IPS-18c (cell line): ENCODE data around the gene LHPP.

Experiments used
- H3K4me3 ChIP-seq: 2 replicates; pipeline ENCODE4 v1.7.0; 2013; ENCODE audit warnings: low read depth, mild to moderate bottlenecking, low read length, moderate library complexity; ENCODE audit not compliant: insufficient read depth
- H3K9me3 ChIP-seq: one replicate; pipeline ENCODE4 v1.6.1; 2013; ENCODE audit warnings: mild to moderate bottlenecking, low read length, moderate library complexity; ENCODE audit not compliant: control insufficient read depth, insufficient read depth

Gene LHPP

DNA sequence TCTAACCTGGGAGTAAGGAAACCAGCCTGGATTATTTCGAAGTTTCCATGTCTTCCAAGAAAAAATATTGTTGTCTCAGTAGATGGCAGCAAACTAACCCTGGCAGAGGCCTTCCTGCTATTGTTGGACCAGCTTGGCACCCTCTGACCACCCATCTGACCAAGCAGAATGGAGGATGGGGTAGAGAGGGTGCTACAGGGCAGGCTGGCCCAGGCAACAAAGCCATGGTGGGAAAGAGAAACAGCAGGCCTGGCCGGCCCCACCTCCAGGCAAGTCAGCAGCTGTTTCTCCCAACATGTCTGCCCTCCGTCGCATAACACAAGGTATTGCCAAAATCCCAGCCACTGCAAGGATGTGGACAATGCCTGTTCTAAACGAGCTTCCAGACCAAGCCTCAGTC is 187.6 kb downstream of the LHPP start:
- no peak overlapping the region for H3K4me3 ChIP-seq

GRCh38 chr10:124650263-124650662 is 188.6 kb downstream of the LHPP start:
- no peak overlapping the region for H3K4me3 ChIP-seq
- H3K9me3 ChIP-seq: no peaks in the 10 kb centered on the region

More for the DNA sequence above, 187.6 kb downstream of the LHPP start:
- no peaks in the 10 kb centered on the region for H3K9me3 ChIP-seq

DNA sequence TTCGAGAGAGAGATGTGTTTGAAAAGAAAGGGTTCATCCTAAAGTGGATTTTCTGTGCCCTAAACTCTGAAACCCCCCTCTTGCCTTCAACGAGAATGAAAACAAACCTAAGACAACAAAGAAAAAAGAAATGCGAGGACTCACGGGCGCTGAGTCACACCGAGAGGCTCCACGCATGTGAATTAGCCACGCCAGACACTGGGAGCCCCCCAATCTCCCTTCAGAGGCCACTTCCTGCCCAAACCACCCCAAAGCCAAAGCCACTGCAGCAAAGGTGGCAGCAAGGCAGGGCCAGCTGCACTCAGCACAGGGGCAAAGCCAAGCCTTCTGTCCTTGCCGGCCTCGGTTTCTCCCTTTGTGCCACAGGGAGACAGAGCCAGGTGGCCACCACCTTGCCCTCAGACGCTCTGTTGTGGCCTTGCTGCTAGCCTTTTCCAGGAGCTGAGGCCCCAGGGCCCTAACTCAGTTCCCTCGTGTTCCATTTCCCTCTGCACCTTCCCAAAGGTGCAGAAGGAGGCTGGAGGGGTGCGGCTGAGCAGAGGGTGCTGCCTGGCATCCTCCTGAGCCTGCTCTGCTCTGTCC is 189.3 kb downstream of the LHPP start:
- no peaks in the 10 kb centered on the region for H3K9me3 ChIP-seq
- H3K4me3 ChIP-seq: no peak overlapping the region

DNA sequence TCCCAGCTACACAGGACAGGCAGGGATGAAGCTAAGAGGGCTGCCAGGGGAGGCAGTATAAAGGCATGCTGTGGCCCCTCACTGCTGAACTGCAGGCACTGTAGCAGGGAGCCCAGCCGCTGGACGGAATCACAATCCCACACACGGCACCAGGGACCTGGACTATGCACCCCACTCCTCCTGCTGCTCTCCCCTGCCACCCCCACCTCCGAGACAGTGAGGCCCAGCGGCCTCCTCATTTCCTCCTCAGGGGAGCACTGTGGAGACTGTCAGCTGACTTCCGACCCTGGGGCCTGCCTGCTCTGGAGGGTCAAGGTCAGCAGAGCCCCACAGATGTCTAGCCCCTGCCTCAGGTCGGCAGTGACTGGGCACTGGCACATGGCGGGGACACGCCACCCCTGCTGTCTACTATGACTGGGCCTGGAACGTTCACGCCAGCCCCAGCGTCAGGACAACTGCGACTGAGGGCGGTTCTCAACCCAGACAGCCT is 189.8 kb downstream of the LHPP start:
- H3K4me3 ChIP-seq: no peak overlapping the region
- H3K9me3 ChIP-seq: no peaks in the 10 kb centered on the region

GRCh38 chr10:124652200-124652599 is 190.6 kb downstream of the LHPP start:
- no peak overlapping the region for H3K4me3 ChIP-seq
- H3K9me3 ChIP-seq: no peaks in the 10 kb centered on the region

- Histone ChIP-seq H3K9me3 (no peaks in the 10 kb centered on the region), H3K4me3 (no peak overlapping the region)
Measured at GRCh38 chr10:124652701-124653100, 191.1 kb downstream of the LHPP start.

DNA sequence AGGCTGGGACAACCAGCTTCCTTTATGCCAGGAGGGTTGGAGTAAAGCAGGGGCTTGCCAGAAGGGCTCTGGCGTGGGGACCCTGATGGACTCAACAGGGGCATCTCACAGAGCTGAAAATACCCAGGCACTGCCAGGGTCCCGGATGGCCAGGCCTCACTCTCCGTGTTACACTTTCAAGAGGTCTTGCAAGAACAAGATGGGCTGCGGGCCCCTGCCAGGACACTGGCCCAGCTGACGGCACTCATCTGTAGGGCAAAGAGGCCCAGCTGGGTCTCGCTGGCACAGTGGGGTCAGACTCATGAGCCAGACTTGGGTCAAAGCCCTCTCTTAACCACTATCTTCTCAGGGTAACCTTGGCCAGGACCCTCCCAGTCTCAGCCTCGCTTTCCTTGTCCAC is 191.7 kb downstream of the LHPP start:
- Histone ChIP-seq H3K9me3 (no peaks in the 10 kb centered on the region), H3K4me3 (no peak overlapping the region)

- no peaks in the 10 kb centered on the region for H3K9me3 ChIP-seq
Measured at GRCh38 chr10:124653811-124654651, 192.4 kb downstream of the LHPP start.

DNA sequence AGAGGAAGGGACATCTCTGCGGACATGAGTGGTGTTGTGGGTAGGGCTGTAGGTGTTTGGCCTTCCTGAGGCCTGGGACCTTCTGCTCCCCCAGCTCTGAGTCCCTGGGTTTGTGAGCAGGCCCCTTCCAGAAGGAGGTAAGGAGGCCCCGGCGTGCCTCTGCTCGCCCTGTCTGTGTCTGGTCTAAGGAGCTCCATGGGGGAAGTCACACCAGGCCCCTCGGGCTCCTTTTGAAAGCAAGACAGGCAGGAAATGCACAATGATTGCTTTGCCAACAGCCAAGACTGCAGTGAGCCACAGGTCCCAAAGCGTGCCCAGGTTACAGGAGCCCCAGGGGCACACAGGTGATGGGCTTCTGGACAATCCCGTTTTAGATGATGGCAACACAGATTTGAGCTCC is 193.1 kb downstream of the LHPP start:
- no peak overlapping the region for H3K4me3 ChIP-seq
- H3K9me3 ChIP-seq: no peaks in the 10 kb centered on the region

More at GRCh38 chr10:124653811-124654651, 192.4 kb downstream of the LHPP start:
- H3K4me3 ChIP-seq: no peak overlapping the region

DNA sequence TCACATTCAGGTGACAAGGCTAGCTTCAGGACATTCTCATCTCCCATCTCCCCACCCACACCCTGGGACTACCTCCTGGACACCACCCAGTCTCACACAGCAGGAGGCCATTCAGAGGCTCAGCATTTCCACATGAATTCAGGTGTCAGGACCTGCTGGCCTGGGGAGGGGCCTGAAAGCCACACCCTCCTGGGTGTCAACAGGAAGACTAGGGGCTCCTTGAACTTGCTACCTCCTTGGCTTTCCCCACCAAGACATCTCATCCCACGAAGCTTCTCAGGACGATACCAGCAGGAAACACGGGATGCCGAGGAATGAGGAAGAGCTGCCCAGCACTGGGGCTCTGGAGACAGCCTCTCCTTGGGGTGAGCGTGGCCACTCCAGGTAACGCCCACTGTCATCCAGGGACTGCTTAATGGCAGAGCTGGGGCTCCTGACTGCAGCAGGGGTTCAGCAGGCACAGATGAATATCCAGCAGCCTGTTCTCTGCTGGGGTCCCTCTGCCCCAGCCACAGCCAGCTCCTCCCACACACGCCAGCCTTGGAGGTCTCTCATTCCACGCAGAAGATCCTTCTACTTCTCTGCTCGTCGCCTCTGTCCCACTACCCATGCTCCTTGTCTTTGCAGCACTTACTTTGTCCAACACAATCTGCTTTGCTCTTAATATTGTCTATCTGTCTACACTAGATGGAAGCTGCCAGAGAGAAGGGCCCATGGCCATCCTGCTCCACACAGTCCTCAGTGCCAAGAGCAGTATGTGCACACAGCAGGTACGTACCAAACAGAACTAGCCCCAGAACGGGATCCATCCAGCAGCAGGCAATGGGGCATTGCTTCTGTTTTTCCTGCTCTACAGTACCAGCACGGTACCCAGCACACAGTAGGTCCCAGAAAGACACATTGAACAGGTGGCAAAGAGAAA is 193.8 kb downstream of the LHPP start:
- no peaks in the 10 kb centered on the region for H3K9me3 ChIP-seq
- H3K4me3 ChIP-seq: no peak overlapping the region

DNA sequence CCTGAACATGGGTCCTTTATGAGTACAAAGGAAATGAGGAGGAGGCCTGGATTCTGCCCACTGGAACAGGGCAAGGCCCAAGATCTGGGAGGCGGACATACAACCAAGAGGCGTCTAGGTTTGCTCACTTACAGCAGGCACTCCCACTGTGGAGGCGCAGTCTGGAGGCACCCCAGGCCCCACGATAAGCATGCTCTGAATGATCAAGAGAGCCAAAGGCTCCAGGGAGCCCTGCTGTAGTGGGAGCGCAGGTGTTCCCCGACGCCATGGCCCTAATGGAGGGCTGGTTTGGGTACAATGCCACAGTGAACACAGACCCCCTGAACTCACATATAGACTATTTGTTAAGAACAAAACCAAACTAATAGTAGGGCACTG is 194.5 kb downstream of the LHPP start:
- Histone ChIP-seq H3K9me3 (no peaks in the 10 kb centered on the region), H3K4me3 (no peak overlapping the region)

DNA sequence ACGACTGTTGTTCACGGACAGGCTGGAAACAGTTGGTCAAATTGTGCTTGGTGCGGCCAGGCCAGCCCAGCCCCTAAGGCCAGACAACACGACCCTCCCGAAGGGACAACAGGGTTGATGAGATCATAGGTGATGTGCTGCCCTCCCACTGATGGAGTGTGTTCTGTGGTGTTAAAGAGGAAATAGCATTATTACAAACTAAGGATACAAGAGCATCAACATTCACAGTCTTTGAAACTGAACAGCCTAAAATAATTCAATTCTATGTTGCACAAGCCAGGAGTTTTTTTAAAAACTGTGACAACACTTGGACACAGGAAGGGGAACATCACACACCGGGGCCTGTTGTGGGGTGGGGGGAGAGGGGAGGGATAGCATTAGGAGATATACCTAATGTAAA is 194.9 kb downstream of the LHPP start:
- H3K9me3 ChIP-seq: no peaks in the 10 kb centered on the region

GRCh38 chr10:124657806-124658205 is 196.2 kb downstream of the LHPP start:
- no peak overlapping the region for H3K4me3 ChIP-seq
- no peaks in the 10 kb centered on the region for H3K9me3 ChIP-seq

More for the DNA sequence above, 194.9 kb downstream of the LHPP start:
- H3K4me3 ChIP-seq: no peak overlapping the region

DNA sequence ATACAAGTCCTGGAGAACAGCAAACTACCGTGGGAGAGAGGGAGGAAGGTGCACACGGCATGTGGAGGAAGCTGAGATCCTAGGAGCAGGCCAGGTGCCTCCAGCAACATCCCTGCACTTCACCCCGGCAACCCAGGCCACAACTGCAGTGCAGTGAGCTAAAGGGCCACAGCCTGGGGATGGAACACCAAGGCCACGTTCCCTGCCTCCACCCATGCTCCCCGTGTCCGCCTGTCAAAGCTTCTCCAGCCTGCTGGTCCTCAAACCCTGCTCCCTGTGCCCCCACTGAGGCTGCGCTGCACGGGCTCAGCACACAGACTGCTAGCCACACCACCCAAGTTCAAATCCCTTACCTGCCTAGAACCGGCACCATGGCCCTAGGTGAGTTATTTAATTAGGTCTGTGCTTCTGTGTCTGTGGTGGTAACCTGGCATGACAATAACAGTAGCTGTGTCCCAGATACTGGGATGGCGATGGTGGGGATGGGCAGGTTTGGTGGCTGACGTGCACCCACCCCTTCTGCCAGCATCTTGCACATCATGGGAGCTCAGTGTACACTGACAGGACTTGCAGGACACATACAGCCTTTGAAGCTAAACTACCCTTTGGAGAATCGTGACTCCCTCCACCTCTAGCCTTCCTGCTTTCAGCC is 197.1 kb downstream of the LHPP start:
- Histone ChIP-seq H3K4me3 (no peak overlapping the region), H3K9me3 (no peaks in the 10 kb centered on the region)

DNA sequence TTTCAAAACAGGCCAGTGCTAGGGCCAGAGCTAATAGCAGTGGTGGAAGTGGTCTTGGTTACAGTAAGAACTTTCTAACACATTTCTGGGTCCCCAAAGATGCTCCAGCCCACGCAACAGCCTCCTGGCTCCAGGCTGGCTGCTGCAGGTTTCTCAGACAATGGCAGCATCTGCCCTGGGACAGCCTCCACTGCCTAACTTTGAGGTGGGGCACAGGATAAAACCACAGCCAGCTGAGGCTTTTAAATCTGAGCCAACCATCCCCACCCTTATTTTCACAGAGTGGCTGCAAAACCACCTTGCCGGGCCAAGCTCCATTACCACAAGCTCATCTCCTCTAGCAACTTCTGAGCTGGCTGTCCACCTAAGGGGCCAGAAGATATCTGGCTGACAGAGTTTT is 197.8 kb downstream of the LHPP start:
- no peak overlapping the region for H3K4me3 ChIP-seq
- H3K9me3 ChIP-seq: no peaks in the 10 kb centered on the region

DNA sequence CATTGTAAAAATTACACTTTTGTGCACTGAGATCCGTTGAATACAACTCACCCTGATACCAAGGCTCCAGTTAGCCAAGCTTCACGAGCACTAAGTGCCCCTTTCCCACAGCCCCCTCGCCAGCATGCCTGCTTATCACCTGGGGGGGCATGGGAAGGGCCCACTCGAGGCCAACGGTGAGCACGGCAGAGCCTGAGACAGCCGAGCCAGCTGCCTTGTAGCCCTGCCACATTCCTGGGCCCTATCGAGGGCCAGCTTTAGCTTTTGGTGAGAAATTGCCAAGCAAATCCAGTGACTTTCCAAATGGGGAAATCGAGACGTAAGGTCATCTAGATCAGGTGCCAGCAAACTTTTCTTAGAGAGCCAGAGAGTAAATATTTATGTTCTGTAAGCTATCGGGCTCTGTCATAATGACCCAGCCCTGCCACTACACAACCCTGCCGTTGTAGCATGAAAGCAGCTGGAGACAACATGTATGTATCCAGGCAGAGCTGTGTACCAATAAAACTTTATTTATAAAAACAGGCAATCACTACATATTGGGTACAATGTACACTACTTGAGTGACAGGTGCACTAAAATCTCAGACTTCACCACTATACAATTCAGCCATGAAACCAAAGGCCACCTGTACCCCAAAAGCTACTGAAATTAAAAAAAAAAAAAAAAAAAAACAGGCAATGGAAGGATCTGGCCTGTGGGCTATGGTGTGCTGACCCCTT is 198.9 kb downstream of the LHPP start:
- H3K9me3 ChIP-seq: no peaks in the 10 kb centered on the region
- H3K4me3 ChIP-seq: no peak overlapping the region
